GM21526 (cell line): ENCODE results near the gene STAT4.
A peak's percentile ranks its signal among the peaks of the same experiment; 100 is the strongest.

ENCODE experiments used
- ATAC-seq: cut with Tn5 transposase; IDR thresholded peaks from one replicate; pipeline ENCODE4 v1.9.1; 2021; ENCODE audit warnings: moderate library complexity; ENCODE audit not compliant: unreplicated experiment, low FRiP score

The STAT4 gene

GRCh38 chr2:191051177-191051576 lies 99.6 kb downstream of the STAT4 start:
- ATAC-seq: no peak

- ATAC-seq: no peak
Observed at GRCh38 chr2:191050640-191050987, 100.2 kb downstream of the STAT4 start.

GRCh38 chr2:191049728-191050639 lies 100.8 kb downstream of the STAT4 start:
- peak; percentile 59 for ATAC-seq

GRCh38 chr2:191048073-191048472 lies 102.7 kb downstream of the STAT4 start:
- no peak for ATAC-seq

- no peak for ATAC-seq
Observed at GRCh38 chr2:191045141-191045540, 105.7 kb downstream of the STAT4 start.

- ATAC-seq: no peak
Observed at GRCh38 chr2:191043438-191043837, 107.4 kb downstream of the STAT4 start.

- ATAC-seq: no peak
Observed at GRCh38 chr2:191041418-191042161, 109.2 kb downstream of the STAT4 start.

GRCh38 chr2:191039616-191040015 lies 111.2 kb downstream of the STAT4 start:
- ATAC-seq: no peak

- ATAC-seq: no peak
Observed at GRCh38 chr2:191038741-191039140, 112.1 kb downstream of the STAT4 start.

GRCh38 chr2:191038241-191038725 lies 112.5 kb downstream of the STAT4 start:
- ATAC-seq: no peak

GRCh38 chr2:191037351-191037750 lies 113.4 kb downstream of the STAT4 start:
- no peak for ATAC-seq

GRCh38 chr2:191036363-191036762 lies 114.4 kb downstream of the STAT4 start:
- no peak for ATAC-seq

GRCh38 chr2:191032588-191033429 lies 118.0 kb downstream of the STAT4 start:
- ATAC-seq: no peak

- no peak for ATAC-seq
Observed at GRCh38 chr2:191031256-191031655, 119.5 kb downstream of the STAT4 start.

- ATAC-seq: peak; percentile 91
Observed at GRCh38 chr2:191030521-191031154, 120.2 kb downstream of the STAT4 start.

- ATAC-seq: no peak
Observed at GRCh38 chr2:191029280-191029950, 121.4 kb downstream of the STAT4 start.

- ATAC-seq: no peak
Observed at GRCh38 chr2:191026377-191026776, 124.4 kb downstream of the STAT4 start.

- no peak for ATAC-seq
Observed at GRCh38 chr2:191025135-191025534, 125.7 kb downstream of the STAT4 start.

GRCh38 chr2:191023235-191023679 lies 127.5 kb downstream of the STAT4 start:
- ATAC-seq: no peak
